OCI-M2 (cell line): Measurements from ENCODE around the gene ERC2.

Source experiments
- DNase-seq: peaks from one replicate; lab custom pipeline; 2025; ENCODE audit not compliant: unreplicated experiment; lab: John Stamatoyannopoulos, UW

ERC2 gene

DNA sequence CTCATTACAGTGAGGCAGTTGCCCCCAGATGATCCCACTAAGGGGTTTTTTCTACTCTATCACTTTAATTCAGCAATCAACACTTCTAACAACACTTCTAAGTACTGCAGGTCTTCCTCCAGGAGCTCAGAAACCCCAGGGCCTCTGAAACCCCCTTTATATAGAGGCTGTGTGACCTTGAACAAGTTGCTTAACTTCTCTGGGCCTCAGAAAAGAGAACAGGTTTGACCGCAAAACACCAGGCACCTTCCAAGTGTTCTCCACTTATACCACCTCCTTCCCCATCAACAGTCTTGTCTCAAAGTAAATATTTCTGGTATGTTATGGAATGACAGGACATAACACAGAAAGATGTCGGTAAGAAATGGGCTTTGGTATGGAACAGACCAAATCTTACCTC, 895.5 kb downstream of the ERC2 start:
- no peak for DNase-seq

DNA sequence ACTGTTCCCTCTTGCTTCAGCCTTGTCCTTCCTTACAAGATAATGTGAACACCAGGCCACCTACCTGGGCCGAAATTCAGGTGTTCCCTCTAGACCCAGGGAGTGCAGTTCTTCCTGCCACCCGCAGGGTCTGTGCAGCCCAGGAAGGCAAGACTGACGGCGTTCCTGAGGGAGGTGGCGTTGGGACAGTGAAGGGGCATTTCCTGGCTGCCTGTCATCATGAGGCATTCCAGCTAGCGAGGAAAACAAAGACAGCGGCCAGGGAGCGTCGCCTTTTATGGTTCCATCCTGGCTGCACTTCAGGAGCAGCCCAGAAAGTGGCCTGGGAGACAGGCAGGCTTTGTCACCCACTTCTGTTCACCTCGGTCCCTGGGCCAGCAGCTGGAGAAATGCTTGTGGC, 896.4 kb downstream of the ERC2 start:
- DNase-seq = no peak

DNA sequence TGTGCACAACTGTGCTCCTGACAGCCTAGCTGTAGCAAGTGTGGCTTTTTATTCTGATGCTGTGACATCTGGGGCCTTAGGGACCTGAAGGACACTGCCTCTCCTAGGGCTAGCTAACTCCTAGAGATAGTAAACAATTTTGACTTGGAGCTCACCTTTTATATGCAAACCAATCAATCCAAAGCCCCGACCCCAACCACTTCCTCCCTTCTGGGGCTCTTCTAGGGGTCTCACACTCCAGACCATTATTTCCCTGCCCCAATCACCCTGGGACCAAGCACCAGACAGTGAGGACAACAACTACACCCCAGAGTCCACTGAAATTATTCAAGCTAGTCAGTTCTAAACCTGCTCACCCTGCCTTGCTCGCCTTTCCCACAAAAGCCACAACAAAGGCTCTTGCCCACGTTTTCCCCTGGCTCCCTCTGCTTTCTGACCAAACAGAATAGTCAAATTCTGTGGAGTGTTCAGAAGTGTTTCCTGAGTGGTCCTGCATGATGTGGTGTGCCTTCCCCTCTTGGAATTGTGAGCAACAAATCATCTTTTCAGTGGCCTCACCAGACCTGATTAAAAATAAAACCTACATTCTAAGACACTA, 897.0 kb downstream of the ERC2 start:
- no peak for DNase-seq

DNA sequence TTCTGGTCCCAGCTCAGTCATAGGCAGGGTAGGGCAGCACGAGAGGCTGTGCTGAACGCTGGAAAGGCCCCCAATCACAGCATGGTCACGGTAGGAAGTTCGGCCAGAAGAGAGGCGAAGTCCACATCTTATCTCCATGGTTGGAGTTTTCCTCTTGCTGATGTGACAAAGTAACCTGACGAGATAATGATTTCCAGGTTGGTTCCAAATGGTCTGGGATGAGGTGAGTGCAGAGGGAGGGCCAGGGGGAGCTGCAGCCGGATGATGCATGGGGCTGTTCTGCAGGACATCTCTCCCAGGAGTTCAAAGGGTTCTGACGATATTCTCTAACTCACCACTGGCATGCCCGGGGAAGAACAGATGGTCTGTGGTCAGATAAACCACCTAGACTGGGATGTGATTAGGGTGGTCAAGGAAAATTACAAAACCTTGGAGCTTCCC, 898.0 kb downstream of the ERC2 start:
- no peak for DNase-seq

DNA sequence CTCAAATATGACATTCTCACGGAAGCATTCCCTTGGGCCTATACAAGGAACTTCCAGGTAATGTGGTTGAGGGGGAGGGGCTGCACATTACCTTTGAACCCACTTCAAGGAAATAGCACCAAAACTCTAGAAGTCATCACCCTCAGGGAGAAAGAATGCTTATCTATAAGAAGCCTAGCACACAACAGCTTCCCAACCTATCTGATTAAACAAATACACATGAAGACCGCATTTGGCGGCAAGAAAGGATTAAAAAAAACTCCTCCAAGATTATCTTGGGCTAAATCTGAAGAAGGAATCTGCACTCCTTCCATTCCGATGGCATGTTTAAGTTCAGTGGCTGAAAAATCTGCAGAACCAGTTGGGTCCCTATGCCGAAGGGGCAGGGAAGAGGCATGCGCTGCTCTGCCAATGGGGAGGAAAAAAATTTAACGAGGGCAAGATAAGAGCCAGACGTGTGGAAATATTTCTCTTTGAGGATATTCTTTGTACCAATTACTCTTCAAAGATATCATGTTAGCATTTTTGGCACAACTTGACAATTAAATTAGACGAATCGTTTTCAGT, 899.2 kb downstream of the ERC2 start:
- no peak for DNase-seq

DNA sequence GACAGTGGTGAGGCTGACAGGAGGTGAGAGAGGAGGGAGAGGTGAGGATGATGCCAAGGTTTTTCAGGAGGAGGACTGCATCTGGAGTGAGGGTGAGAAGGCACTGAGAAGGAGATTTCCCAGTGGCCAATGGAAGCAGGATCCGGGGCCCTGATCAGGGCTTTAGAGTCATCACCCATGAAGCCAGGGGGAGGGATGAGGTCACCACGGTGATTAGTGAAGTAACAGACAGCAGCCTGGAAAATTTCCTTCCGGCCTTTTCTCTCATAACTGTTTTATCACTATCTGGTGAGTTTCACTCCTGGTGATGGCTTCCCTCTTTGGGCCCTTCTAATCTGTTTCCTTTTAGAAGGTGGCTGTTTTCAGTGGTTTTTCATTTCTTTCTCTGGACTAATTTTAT, 900.7 kb downstream of the ERC2 start:
- no peak for DNase-seq

DNA sequence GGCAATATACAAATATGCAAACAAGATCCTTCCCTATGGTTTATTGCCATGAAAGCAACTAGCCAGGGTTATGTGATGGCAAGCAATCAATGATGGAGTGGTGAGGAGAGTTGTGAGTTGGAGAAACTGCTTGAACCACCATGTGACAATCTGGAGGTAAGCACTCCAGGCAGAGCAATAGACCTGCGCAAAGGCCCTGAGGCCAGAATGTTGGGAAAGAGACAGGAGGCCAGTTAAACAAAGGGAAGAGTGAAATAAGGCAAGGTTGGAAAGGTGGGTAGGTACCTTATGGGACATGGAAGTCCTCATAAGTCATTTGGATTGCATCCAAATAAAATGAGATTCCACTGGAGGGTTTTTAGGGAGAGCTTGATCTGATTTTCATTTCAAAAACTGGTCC, 901.1 kb downstream of the ERC2 start:
- DNase-seq = no peak

DNA sequence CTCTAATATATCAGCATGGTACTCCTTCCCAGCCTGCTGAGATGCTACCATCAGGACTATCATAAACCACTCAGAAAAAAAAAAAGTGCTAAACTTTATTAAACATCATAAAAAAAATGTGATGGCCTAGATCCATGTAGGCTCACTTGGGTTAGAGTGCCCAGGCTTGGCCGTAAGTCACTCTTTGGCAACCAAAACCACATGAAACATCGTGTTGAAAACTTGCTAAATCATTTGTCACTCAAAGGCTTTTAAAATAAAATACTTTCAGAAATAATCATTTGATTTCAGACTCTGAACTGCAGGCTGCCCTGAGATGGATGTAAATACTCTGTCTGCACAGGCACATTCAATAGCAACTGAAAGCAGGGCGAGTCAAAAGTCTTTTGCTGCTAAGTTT, 902.7 kb downstream of the ERC2 start:
- no peak for DNase-seq

DNA sequence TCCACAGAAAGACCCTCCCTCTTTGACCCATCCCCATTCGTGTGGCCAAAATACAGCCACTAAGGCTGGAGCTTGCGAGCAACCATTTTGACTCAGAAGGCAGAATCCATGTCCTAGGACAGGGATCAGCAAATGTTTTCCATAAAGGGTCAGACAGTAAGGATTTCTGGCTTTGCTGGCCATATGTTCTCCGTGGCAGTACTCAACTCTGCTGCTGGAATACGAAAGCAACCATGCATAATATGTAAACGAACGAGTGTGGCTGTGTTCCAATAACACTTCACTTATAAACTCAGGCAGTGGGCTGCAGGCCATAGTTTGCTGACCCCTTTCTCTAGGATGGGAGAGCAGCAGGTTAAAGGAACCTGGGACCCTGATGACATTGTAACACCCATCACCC, 903.5 kb downstream of the ERC2 start:
- DNase-seq = no peak

DNA sequence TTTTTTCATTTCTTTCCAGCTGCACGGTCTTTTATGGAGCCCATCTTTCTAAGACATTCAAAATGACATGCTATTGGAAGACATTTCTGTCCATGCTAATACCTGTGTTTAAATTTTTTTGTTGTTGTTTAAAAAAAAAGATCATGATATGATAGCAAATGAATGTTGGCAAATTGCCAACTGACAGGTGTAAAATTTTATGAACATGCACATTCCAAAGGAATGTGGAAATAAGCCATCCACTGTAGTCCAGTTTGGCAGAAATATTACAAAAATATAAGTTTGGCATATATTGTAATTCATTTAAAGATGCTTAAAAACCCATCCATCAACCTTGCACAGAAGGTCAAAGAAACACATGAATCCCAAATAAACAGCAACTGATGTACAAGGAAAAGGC, 905.6 kb downstream of the ERC2 start:
- no peak for DNase-seq

DNA sequence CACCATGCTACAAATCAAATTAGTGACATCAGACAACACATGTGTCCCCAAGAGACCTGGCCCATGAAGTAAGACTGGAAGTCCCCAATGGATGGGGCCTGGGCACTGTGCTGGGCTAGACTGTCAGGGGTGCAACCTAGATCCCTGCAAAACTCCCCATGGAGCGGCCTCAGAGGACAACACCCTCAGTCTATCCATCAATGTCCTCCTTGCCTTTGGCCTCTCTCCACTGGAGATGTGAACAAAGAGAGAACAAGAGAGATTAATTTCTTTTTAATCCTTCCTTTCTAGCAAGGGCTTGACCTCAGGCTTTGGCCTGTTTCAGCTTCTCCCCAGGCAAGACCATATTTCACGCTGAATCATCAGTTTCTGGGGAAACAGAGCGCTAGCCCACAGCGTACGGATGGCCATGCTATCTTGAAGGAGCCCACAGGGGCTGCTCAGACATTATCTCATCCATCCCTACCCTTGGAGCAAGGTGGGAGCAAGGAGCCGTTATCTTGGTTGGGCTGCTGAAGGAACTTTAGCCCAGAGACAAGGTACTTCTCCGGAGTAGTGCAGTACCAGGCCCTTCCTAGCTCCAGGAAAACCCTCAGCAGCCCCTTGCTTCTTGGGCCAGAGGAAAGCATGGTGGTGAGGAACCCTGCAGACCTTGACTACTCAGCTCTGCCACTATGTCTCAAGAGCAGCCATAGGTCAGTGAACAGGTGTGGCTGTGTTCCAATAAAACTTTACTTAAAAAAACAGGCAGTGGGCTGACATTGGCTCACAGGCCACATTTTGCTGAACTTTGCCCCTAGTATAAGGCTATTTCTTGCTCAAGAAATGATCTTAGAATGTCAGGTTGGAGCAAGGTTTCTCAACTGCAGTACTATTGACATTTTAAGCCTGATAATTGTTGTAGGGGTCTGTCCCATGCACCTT, 908.5 kb downstream of the ERC2 start:
- no peak for DNase-seq

DNA sequence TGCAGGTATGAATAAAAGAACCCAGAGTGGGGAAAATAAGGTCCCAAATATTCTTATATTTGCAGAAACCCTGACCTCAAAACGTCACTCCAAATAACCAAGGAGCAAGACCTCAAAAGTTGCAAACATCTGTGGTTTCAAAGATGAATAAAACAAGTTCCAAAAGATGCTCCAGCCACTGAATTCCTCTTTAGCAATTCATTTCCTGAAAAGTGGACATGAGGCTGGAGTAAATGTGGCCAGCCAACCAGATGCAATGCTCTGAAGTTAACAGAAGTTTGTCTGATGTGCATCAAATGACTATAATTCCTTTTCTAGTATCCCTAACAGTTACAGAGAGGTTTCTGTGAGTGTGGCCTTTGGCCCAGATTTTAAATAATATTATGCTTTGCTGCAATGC, 910.0 kb downstream of the ERC2 start:
- DNase-seq = no peak

DNA sequence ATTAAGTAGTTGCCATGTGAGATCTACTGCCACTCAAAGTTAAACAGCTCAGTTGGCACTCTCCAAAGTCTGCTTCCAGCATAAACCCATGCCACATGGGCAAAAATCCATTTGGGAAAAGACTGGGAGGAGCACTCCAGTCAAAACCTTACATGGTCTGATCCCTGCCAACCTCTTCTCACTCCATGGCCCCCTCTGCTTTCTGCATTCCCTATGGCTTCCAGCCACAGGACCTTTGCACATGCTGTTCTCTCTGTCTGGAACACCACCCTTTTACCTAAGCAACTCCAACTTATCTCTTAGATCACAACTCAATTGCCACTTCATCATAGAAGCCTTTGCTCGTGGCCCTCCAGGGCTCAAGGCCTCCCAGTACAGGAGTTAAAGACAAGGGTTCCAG, 910.7 kb downstream of the ERC2 start:
- DNase-seq = no peak

DNA sequence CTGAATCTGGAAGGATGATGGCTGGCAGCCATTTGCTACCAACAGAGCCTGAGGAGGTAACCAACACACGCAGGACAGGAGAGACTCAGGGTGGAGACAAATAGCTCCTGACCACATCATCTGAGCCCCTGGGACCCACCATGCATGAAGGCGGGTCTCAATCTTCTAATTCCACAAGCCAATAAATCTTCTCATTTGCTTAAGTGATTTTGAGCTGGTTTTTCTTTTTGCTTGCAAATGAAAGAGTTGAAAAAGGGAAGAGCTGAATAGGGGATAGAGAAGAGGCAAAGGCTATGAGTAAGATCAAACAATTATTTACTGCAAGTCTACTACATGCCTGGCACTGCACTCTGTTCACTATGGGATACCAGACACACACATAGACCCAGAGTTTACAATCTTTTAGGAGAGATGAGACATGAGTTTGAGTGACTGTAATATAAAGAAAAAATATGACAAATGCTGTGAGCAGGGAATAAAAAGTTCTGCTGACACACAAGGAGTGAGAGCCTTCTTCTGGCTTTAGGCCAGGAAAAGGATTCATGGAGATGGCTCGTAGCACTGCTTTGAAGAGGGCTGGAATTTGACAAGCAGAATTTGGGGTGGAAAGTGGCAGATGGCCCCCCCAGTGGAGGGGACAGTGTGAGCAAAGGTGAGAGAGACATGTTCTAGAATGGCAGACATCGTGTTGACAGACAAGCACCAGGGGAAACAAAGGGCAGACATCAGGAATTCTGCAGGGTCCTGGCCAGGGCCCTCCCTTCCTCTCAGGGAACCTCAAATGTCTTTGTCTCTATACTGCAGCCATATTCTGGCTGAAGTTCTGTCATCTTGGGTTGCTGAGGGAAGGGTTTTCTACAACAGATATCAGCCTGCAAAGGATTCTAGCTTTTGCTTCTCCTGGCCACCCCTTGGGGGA, 911.4 kb downstream of the ERC2 start:
- no peak for DNase-seq

DNA sequence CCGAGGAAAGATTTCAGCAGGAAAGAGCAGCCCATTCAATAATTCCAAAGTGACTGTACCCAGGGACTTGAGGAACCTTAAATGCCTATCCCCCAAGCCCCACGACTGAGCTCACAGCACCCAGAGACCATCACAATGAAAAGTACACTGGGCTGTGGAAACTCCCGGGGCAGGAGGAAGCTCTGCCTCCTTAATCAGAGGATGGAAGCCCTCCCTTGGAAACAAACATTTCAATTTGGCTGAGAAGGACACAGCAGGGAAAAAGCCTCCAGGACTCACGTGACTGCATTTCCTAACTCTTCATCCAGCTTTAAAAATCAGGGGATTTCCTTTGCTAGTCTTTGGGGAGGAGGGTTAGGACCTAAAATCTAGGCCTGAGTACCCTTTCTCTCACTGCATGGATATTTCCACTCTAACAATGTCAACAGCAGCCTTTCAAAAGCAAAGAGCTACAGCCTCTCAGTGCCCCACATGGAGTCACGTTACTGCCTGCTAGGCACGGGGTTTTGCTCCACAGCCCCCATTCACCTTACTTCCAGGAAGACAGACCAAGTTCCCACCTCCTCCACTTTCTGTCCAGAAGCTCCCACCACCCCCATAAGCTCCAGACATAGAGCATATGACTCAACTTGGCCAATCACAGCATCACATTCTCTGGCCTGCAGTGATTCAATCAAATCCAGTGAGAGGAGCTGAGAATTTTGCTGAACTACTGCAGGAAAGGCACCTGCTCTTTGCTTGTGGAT, 912.2 kb downstream of the ERC2 start:
- DNase-seq = no peak

DNA sequence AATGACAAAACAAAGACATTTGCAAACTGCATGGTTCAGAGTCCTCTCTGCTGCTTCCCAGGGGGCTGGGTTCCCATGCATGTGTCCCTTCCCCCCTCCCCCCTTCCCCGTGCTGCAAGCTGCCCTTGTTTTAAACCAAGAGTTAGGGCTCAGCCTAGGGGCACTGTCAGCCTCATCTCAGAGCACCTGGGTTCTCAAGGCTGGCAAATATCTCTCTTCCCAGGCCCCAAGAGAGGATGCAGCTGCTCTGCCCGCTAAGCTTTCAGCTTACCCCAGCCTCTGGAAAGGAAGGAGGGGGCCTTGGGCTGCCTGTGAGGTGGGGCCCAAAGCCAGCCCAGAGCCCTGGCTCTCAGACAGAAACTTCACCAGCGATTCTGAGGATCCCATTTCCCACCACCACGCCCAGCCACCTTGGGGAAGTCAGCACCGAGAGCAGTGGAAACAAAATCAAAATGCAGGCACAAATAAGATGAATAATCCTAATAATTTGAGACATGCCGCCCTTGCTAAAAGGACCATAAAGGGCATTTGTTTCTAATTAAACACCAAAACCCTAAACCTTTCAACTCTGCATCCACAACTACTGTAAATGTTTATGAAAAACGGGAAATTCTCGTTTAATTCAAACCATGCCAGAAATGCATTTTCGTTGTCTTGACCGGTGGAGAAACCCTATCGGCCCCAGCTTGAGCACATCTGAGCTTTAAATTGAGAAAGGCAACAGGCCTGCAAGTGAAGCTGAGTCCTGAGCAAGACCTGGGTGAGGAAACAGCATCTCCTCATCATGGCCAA, 913.4 kb downstream of the ERC2 start:
- no peak for DNase-seq

DNA sequence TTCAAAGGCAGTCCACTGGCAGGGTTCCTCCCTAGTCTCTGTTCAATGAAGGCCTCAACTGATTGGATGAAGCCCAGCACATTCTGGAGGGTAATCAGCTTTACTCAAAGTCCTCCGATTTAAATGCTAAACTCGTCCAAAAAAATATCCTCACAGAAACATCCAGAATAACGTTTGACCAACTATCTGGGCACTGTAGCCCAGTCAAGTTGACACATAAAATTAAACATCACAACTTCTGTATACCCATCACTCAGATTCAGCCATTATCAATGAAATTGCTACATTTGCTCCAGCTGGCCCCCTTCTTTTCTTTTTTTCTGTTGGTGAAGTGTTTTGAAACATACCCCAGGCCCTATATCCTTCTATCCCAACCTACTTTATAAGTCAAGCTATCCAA, 916.6 kb downstream of the ERC2 start:
- DNase-seq = no peak

DNA sequence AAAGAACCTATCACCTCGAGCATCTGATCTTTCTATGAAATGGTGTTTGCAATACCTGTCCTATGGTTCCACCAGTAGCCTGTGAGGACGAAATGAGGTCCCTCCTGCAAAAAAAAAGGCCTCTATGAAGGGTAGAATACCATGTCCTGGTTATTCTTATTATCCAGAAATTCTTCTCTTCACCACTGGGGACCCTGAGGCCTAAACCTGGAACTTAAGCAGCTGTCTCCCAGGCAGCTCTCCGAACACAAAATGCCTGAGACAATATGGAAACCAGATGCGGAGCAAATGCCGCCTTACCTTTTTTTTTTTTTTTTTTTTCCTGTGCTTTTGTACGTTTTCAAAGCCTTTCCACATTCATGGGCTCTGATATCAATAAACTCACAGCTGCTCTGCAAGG, 919.1 kb downstream of the ERC2 start:
- DNase-seq = no peak

DNA sequence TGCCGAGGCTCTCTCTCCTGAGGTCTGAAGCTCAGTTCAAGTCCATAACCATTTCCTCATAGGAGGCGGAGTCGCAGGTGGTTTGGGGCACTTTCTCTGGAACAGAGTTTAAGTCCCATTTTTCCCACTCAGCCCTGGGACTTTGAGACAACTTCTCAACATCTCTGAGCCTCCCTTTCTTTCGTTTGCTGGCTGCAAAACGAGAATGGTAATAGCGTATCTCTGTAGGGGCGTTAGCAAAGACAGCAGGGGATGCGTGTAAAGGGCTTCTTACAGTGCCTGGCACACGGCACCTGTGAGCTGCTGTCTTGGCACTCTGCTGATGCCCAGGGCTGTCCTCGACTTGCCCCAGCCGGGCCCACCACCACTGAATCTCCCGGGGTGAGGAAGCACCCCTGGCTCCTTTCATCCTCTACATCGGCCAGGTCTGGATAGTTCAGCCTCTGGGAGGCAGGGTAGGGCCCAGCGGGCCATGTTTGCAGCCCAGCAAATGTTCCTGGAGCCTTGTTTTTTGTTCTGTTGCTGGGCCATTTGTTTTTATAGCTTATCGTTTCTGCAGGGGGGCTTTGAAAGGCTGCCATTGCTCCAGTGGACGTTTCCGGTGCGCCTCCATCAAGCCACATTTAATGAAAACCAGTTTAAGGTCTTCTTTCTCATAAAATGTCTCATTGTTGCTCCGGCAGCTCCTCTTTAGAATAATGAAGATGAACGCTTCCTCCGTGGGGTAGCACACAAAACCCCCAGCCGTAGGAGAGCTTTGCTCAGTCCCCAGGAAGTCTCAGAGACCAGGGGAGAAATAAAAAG, 921.2 kb downstream of the ERC2 start:
- no peak for DNase-seq
